KMS-11 (cell line): ENCODE data around the gene LMO1.

Experiments
- H2AFZ ChIP-seq: fragments of 200-600 bp; sonication (generic); 2 replicates; pipeline ENCODE4 v1.6.1; 2016; ENCODE audit warnings: antibody characterized with exemption, mixed run types, low read depth
- H3K27ac ChIP-seq: fragments of 200-600 bp; sonication (generic); 2 replicates; pipeline ENCODE4 v1.6.1; 2016; ENCODE audit warnings: mild to moderate bottlenecking, mixed run types
- H3K27me3 ChIP-seq: fragments of 200-600 bp; sonication (generic); 2 replicates; pipeline ENCODE4 v1.6.1; 2017; ENCODE audit warnings: mild to moderate bottlenecking, low read depth, mixed run types, moderate library complexity; ENCODE audit not compliant: insufficient read depth
- H3K36me3 ChIP-seq: fragments of 200-600 bp; sonication (generic); 2 replicates; pipeline ENCODE4 v1.6.1; 2017; ENCODE audit warnings: mild to moderate bottlenecking, mixed run types; ENCODE audit not compliant: insufficient read depth
- H3K4me1 ChIP-seq: fragments of 200-600 bp; sonication (generic); 2 replicates; pipeline ENCODE4 v1.6.1; 2016; ENCODE audit warnings: mild to moderate bottlenecking, low read depth, mixed run types; ENCODE audit not compliant: poor library complexity, severe bottlenecking
- H3K4me2 ChIP-seq: fragments of 200-600 bp; sonication (generic); 2 replicates; pipeline ENCODE4 v1.7.0; 2016; ENCODE audit warnings: mild to moderate bottlenecking, mixed run types
- H3K4me3 ChIP-seq: fragments of 200-600 bp; sonication (generic); IDR thresholded peaks from 2 replicates; pipeline ENCODE4 v1.6.1; 2017; ENCODE audit warnings: low read depth, low read length, mixed read lengths; ENCODE audit not compliant: insufficient read depth
- H3K79me2 ChIP-seq: fragments of 200-600 bp; sonication (generic); 2 replicates; pipeline ENCODE4 v1.6.1; 2016; ENCODE audit warnings: low read depth, mixed run types; ENCODE audit not compliant: insufficient read depth
- H3K9ac ChIP-seq: fragments of 200-600 bp; sonication (generic); 2 replicates; pipeline ENCODE4 v1.6.1; 2016; ENCODE audit warnings: mild to moderate bottlenecking, mixed run types
- H4K20me1 ChIP-seq: fragments of 200-600 bp; sonication (generic); 2 replicates; pipeline ENCODE4 v1.6.1; 2016; ENCODE audit warnings: mild to moderate bottlenecking, mixed run types; ENCODE audit not compliant: insufficient read depth
- CTCF ChIP-seq: fragments of 200-600 bp; sonication (generic); conservative IDR thresholded peaks from 2 replicates; pipeline ENCODE4 v1.6.1; 2017; ENCODE audit warnings: low read depth, mild to moderate bottlenecking, antibody characterized with exemption, low read length, moderate library complexity, mixed read lengths

The LMO1 gene

DNA sequence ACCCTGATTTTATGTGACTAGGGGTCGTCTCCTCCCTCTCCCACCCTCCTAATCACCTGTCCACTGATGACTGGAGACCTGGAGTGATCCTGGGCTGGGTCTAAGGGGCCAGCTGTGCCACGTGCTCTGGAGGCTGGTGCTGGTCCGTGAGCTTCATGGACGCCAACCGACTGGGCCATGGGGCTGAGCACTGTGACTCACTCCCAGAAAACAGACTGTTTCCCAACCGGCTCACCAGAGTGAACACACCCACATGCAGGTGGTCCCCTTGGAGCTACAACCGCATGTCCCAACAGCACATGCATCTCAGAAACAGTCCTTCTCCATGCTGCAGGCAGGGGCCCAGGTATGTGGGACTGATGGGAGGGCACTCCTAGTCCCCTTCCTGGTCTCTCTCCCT, 14.0 kb upstream of the LMO1 start:
- Histone ChIP-seq H3K4me3 (no peak overlapping the region), H3K27ac (no peak overlapping the region), H3K4me2 (no peak overlapping the region), H3K4me1 (no peaks in the 10 kb centered on the region), H3K79me2 (no peaks in the 10 kb centered on the region), H3K27me3 (no peaks in the 10 kb centered on the region), H3K36me3 (no peaks in the 10 kb centered on the region), H2AFZ (no peak overlapping the region), H3K9ac (no peak overlapping the region), H4K20me1 (no peaks in the 10 kb centered on the region)
- TF ChIP-seq CTCF = no peak

- no peaks in the 10 kb centered on the region for H3K36me3 ChIP-seq
- no peak overlapping the region for H3K9ac ChIP-seq
- no peaks in the 10 kb centered on the region for H3K27me3 ChIP-seq
- H3K4me2 ChIP-seq = no peak overlapping the region
- no peak for TF ChIP-seq CTCF
- no peak overlapping the region for H3K27ac ChIP-seq
- H4K20me1 ChIP-seq = no peaks in the 10 kb centered on the region
- H3K4me3 ChIP-seq = no peak overlapping the region
- no peaks in the 10 kb centered on the region for H3K4me1 ChIP-seq
- no peaks in the 10 kb centered on the region for H3K79me2 ChIP-seq
- H2AFZ ChIP-seq = no peak overlapping the region
These were observed 12.8 kb upstream of the LMO1 start for GRCh38 chr11:8276528-8276927.

DNA sequence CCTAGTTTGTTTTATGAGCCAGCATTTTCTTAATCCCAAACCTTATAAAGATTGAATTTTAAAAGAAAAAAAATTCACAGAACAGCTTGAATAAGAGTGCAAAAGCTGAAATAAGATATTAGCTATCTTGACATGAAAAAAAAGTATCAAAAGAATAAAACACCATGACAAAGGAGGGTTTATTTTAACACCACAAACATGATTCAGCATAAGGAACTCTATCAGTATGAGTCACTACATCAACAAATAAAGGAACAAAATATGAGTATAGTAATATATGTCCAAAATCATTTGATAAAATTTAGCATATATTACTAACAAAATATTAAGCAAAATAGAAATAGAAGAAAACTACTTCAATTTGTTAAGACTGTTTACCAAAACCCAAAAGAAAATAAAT, 9.6 kb upstream of the LMO1 start:
- H3K27ac ChIP-seq = no peak overlapping the region; the same call in 1 of the 2 replicates
- no peak overlapping the region for H2AFZ ChIP-seq
- no peaks in the 10 kb centered on the region for H3K79me2 ChIP-seq
- no peak for TF ChIP-seq CTCF
- H4K20me1 ChIP-seq = no peaks in the 10 kb centered on the region
- H3K4me3 ChIP-seq = no peak overlapping the region
- H3K9ac ChIP-seq = no peak overlapping the region
- H3K4me2 ChIP-seq = no peak overlapping the region
- no peaks in the 10 kb centered on the region for H3K4me1 ChIP-seq
- no peaks in the 10 kb centered on the region for H3K27me3 ChIP-seq
- no peaks in the 10 kb centered on the region for H3K36me3 ChIP-seq

DNA sequence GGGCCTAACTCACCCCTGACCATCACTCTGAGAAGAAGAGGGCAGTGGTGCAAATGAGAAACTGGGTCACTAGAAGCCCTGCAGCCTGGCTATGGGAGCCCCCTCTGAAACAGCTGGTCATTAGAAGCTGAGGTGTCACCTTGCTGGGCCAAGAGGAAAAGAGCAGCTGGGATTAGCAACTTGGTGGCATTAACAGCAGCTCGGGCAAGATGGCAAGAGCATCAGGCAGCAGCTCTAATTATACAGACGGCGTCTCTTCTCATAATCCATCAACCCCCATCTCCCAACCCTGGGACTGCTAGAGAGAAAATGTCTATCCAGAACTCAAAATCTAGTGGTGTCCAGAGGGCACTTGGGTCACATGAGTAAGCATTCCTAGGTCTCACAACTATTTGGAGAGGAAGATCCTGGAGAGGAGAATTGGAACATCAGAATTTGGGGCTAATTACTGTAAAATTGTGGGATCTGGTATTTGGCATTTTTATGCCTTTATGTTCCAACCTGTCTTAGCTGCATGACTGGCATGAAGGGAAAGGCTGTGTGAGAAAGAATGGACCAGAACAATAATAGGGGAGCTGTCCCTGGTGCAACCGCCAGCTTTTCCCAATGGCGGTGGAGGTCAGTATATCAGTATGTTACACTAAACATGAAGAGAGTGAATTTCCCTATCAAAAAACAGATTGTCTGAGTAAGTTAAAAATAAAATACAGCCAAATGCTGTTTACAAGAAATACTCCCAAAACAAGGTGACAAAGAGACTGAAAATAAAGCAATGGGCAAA, 7.6 kb upstream of the LMO1 start:
- Histone ChIP-seq H3K4me3 (no peak overlapping the region), H3K27ac (no peak overlapping the region), H3K4me1 (no peaks in the 10 kb centered on the region), H3K4me2 (no peak overlapping the region), H3K27me3 (no peaks in the 10 kb centered on the region), H4K20me1 (no peaks in the 10 kb centered on the region), H3K79me2 (no peaks in the 10 kb centered on the region), H3K9ac (no peak overlapping the region), H3K36me3 (no peaks in the 10 kb centered on the region), H2AFZ (no peak overlapping the region)
- TF ChIP-seq CTCF = no peak
